ENCODE results near the gene PRRT1.
"Not testable (repeated sequence)": the region's sequence is repeated elsewhere in the genome, so short reads cannot be mapped to it uniquely, and the experiment has no call there.

Gene PRRT1

DNA sequence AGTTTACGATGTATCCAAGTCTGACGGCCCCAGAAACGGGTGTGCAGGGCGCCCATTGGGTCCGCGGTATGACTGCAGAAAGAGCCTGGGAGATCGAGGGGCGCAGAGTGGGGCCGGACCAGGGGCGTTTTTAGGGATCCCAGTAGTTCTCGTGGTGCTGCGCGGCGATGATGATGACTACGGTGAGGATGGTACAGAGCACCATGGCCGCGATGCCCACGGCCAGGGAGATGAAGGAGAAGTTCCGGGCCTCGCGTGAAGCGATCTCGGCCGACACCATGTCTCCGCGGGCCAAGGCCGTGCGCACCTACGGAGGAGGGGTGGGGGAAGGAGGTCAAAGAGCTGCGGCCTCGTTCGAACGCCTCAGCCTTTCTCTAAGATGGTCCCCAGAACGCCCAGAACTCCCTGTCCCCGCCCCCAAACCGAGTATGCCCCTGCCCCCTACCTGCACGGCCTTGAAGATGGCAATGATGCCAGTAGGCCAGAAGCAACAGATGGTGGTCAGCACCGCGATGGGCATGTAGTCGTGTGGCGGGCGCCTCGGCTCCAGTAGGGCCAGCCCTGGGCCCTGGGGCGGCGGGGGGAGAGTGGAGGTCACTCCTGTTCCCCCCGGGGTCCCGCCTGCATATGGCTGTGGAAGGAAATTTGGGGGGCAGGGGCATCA, 2.5 kb downstream of the PRRT1 start:
- DNase-seq: no peak

DNA sequence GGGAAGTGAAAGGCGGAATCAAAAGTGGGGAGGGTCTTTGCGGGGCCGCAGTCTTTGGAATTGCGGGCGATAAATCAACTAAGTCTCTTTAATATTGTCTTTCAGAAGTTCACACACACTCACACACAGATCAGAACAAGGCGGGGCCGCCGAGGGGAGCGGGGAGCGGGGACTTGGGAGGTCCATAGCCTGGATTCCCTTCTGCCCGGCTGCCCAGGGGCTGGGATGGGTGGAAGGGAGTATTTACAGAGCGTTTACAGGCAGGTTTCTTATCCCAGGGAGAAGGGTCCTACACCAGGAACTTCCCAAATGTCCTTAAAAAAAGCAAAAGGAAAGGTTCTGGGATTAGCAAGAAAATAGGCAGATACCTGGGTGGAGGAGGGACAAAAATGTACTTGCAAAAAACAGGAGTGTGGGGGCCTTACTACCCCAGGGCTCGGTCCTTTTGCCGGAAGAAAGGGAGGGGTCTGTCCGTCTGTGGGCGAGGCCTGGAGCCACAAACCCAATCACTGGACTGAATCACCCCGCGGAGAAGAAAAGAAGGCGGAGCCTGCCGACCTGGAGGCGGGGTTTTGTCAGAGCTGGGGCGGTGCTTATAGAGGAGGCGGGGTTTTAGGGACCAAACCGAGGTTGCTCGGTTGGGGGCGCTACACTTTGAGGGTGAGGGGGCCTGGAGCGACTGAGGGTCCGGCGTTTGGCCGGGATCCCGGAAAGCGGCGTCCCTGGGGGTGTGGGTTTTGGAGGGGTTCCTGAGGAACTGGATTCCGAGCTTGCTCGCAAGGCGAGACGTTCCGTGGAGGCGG, 3.2 kb downstream of the PRRT1 start:
- DNase-seq: peak; percentile 88

DNA sequence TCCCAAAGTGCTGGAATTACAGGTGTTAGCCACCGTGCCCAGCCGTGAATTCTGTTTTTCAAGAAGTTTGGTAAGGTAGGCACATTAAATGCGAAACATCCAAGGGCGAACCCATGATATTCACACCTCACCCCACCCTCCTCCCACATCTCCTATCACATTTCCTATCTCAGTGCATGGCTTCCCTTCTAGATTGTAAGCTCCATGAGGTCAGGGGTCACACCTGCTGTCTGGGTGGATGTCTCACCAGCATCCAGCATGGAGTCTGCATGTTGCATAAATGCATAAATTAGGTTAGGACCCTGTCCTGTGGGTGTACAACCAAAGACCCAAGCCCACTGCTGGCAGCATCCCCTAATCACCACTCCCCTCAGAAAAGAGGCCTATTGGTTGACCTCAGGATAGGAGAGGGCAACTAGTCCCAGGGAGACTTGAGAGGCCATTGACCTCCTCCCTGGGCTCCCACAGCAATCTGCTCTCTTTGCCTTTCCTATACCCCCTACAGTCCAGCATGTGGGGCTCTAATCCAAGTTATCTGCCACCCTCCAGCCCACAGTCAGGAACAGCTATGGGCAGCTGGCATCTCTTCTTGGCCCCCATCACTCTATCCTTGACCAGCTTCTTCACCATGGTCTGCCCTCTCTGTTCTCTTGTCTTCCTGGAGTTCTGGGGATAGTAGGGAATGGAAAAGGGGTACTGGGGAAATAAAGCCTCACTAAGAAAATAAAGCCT, 4.2 kb downstream of the PRRT1 start:
- no peak for DNase-seq

DNA sequence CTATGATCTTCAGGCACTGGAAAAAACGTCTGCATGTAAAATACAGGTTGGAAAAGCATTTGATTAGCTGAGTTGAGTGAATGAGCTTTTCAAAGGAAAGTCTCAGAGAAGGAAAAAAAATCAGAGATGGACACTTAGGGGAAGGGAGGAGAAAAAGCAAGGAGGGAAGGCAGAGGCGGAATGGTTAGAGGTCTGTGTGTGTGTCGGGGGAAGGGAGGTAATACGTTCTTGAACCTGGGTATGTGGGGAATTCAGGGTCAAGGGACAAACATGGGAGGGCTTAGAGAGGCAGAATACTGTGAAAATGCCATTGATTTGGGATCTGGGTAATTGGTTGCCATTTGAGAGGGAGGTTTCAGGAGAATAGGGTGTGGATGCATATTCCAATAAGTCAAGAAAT, 5.1 kb downstream of the PRRT1 start:
- DNase-seq: no peak

DNA sequence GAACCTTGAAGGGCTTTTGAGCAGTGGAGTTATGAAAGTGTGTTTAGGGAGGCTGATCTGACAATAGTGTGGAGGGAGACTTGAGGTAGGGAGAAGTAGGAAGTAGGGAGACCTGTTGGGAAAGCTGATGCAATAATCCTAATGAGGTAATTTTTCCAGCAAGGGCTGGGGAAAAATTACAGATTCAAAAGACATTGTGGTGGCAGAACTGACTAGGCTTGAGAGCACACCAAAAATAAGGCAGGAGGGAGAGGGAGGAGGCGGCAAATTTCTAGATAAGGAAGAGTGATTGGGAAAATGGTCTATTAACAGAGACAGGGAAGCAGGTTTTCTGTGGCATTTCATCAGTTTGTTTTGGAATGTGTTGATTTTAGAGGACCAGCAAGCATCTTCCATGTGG, 5.5 kb downstream of the PRRT1 start:
- no peak for DNase-seq

DNA sequence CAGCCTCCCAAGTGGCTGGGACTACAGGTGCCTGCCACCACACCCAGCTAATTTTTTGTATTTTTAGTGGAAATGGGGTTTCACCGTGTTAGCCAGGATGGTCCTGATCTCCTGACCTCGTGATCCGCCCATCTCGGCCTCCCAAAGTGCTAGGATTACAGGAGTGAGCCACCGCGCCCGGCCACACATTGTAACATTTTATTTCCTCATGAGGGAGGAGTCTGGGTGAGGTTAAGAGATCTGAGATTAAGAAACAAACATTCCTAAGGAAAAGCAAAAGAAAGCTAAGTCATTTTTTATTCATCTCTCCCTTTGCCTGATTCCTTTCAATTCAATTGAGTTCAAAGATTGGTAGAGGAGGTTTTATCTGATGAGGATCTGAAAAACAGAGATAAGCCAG, 7.5 kb downstream of the PRRT1 start:
- not testable (repeated sequence) for DNase-seq

DNA sequence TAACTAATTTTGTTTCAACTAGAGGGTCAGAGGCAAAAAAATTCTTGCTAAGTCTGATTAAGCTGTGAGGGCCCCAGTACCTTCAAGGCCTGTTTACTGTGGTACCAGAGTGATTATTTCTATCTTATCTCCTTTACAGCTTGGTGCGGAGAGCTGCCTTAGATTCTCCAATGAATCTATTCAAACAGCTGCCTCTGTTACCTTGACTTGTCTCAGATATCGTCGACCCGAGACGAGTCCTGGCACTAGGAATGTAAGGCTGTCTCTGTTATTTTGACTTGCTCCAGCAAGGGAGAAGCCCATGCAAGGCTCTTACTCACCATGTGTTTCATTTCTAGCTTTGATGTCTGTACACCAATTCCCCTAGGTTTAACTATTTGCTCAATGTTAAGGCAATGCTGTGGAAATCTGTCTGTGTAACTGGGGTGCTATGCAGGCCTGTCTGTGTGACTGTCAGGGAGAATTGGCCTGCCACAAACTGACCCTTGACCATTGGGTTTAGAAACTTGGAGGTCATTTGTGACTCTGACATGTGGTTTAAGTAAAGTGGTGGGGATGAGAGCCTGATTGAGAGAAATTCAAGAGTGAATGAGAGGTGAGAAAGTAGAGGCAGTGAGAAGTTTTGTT, 11.2 kb downstream of the PRRT1 start:
- DNase-seq: no peak

DNA sequence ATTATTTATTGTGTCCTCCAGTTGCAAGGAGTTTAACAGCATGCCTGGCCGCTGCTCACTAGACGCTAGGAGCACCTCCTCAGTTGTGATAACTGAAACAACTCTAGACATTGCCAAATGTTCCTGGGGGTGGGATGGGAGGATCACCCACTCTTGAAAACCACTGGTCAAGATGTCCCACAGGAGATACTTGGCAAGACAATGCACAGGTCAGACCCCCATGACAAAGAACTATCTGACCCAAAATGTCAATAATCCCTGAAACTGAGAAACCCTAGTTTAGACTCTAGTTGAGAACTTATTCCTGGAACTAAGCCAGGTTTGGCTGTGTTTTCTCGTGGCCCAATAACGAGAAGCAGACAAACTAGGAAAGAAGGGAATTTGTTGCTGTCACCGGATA, 12.1 kb downstream of the PRRT1 start:
- DNase-seq: no peak

DNA sequence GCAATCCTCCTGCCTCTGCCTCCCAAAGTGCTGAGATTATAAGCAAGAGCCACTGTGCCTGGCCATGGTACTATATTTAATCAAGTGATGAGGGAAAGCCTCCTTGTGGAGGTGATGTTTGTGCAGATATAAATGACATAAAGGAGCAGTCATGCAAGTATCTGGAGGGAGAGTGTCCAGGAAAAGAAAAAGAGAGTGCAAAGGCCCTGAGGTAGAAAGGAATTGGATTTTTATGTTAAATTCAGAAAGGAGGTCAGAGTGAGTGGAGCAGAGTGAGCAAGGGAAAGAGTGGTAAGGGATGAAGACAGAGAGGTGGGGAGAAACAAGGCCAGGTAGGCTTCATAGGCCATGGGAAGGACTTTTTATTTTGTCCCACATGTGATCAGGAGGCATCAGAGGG, 14.3 kb downstream of the PRRT1 start:
- DNase-seq: no peak

DNA sequence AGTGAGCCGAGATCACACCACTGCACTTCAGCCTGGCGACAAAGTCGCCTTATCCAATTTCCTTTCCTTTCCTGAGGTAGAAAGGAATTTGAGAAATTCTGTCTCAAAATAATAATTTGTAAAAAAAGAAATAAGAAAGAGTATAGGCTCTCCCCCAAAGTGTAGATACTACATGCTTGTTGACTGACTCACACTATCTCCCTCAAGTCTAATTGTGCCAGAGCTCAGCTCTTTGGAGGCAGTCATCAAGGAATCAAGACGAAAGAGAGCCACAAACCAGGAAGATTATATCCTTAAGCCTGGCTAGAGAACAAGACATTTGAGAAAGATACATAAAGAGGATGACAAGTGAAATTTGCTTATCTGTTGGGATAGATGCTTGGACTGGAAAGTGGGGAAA, 18.0 kb downstream of the PRRT1 start:
- DNase-seq: no peak

DNA sequence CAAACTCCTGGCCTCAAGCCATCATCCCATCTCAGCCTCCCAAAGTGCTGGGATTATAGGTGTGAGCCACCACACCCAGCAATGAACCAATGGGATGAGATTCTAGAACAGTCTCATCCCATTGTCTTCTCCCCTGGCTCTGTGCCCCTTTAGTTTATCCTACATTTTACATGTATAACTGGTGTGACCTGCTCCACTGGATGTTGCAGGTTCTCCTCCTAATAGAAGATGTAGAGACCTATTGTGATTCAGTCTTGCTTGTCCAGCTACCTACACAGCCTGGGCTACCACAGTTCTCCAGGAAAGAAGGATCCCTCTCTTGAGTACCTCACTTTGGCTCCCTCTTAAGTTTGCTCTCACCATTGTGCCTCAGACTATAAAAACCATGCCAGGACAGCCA, 19.6 kb downstream of the PRRT1 start:
- no peak for DNase-seq

DNA sequence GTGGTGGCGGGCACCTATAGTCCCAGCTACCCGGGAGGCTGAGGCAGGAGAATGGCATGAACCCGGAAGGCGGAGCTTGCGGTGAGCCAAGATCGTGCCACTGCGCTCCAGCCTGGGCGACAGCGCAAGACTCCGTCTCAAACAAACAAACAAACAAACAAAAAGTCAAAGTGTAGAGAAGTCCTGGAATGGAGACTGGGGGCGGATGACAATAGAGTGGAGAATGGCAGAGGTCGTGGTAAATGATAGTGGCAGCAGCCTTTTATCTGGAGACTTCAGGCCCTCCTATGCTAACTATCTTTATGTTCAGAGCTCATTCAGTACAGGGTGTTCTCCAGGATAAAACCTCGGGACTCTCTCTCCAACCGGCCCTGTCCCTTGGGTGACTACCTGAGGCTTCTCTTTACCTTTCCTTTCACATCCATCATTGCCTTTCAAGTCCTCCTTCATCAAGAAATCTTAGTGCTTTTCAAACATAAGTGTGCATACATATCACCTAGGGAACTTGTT, 20.2 kb downstream of the PRRT1 start:
- DNase-seq: no peak

DNA sequence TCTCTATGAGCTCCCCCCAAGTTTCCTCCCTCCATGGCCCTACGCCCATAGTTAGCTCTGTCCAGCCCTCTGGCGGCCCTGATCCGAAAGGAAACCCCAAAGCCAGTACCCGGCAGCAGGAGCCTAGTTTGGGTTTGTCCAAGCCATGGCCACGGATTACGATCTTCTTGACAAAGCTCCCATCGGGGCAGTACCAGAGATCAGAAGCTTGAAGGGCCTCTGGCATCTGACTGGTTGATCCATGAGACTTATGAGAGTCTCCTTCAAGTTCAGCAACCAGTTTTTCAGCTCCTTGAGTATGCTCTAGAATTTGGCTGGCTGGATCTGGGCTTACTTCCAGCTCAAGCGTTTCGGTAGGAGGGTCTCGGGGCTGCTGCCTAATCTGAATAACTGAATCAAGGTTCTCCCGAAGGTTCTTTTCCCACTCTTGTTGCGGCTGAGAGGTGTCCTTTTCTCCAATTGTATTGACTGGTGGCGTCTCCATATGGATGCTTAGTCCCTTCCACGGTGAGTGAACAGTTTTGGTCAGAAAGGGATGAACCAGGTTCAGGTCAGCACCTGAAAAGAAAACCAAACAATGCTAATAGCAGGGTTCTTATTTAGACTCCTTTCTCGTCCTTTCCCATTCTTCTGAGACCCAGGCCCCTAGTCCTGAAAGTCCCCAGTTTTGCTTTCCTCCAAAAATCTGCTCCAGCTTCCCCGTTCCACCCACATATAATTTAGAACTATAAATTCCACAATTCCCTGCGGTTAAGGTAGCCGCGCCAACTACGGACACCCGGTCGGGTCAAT, 22.2 kb downstream of the PRRT1 start:
- DNase-seq: no peak

DNA sequence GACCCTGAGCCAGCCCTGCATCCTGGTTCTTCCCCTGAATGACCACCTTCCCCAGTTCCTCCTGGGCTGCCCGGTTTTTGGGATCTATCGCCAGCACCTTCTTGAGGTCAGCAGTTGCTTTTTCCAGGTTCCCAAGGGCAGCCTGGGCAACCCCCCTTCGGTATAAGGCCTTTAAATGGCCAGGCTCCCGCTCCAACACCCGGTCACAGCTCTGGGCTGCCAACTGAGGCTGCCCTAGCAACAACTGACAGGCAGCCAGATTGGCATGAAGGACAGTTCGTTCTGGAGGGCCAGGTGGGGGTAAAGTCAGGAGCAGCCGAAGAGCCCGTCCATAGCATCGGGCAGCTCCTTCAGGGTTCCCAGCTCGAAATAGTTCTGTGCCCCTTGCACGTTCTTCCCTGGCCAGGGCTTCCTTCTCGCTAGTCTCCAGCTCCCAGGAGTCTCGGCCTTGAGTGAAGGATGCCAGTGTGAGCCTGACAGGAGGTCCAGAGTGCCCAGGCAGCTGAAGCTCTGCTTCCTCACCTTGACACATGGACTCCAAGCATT, 22.9 kb downstream of the PRRT1 start:
- DNase-seq: no peak

DNA sequence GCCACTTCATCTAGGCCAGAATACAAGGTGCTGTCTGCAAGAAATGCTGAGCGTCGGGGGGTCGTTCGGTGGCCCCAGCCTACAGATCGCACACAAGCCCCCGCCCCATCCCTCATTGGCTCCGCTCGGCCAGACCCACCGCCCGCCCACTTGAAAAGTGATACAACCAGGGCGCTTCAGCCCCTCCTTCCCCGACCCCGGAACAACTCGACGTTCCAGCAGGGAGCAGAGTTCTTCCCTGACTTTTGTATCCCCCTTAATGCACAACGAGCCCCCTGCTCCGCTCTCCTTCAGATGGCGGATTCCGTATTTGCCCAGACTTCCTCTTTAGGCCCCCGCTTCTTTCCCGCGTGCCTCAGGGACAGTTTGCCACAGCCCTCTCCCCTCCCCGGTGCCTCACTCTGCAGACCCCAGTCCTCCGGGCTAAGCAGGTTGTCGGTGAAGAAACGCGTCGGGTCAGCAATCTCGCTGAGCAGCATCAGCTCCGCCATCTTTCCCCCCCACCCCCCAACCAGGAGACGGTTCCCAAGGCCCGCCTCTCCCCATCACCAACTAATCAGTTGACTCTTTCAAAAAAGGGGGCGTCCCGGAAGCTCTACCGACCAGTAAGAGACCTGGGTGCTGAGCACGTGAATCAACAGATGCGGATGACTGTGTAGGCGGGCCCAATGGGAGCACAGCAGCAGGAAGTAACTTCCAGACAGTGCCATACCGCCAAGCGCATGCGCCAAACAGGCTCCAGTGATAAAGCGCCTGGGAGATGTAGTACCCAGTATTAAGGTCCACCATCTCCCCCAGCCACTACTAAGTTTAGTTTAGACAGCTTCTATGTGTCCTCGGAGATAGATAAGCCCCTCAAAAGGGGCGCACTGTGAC, 23.8 kb downstream of the PRRT1 start, which contains the start of gene ATF6B:
Gene ATF6B, minus strand, starts transcription at position 530 of the 876 bp plus-strand sequence. Its CDS starts 39 bp downstream, at position 491.
- peak; percentile 98 for DNase-seq

DNA sequence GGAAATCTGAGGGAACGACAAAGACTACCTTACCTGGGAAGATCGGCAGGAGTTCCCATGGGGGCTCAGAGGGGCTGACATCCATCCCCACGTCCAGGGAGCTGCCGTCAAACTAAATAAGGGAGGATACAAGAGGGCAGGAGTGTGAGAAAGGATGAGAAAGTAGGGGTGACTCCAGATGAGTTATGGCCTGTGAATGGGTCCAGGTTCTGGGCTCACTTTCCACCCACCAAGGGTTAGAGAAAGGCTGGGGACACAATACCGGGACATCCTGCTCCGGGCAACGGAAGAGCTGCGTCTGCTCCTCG, 24.4 kb downstream of the PRRT1 start:
- DNase-seq: no peak

DNA sequence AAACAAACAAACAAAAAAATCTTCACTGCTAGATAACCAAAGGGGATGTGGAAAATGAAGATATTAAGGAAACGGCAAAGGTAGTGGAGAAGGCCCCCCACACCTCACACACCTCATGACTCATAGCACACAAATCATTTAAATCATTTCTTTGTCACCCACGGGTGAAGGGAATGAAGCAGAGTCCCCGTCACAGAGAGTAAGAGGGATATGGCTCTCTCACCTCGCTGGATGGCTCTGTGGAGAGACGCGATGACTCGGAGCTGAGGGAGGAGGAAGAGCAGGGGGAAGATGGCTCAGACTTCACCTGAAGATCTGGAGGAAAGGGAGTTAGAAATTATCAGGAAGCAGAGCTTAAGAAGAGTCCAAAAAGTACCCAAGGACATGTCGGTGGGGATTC, 24.9 kb downstream of the PRRT1 start:
- no peak for DNase-seq

DNA sequence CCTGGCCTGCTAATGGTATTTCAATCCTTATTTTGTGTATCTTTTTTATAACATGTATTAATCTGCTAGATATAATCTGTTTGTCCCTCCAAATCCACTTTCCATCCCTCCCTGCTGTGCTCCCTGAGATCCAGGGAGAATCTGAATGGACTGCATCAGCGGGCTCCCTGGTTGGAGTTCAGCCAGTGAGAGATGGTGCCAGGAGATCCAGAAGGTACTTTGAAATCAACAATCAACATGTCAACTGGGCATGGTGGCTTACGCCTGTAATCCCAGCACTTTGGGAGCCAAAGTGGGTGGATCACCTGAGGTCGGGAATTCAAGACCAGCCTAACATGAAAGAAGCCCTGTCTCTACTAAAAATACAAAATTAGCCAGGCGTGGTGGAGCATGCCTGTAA, 28.1 kb downstream of the PRRT1 start:
- no peak for DNase-seq

DNA sequence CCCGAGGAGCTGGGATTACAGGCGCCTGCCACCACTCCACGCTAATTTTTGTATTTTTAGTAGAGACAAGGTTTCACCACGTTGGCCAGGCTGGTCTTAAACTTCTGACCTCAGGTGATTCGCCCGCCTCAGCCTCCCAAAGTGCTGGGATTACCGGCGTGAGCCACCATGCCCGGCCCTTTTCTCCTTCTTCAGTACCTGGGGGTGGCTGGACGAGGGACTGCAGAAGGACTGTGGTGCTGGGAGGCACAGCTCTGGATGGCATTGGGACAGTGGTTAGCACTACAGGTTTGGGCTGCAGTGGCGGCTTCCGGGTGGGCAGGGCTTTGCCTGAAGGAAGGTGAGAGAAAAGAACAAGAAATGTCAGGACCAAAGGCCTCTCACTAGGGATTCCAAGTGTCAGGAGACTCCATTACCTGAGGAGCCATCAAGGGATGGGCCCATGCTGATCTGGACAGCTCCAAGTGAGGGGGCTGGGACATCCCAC, 31.1 kb downstream of the PRRT1 start:
- DNase-seq: no peak

DNA sequence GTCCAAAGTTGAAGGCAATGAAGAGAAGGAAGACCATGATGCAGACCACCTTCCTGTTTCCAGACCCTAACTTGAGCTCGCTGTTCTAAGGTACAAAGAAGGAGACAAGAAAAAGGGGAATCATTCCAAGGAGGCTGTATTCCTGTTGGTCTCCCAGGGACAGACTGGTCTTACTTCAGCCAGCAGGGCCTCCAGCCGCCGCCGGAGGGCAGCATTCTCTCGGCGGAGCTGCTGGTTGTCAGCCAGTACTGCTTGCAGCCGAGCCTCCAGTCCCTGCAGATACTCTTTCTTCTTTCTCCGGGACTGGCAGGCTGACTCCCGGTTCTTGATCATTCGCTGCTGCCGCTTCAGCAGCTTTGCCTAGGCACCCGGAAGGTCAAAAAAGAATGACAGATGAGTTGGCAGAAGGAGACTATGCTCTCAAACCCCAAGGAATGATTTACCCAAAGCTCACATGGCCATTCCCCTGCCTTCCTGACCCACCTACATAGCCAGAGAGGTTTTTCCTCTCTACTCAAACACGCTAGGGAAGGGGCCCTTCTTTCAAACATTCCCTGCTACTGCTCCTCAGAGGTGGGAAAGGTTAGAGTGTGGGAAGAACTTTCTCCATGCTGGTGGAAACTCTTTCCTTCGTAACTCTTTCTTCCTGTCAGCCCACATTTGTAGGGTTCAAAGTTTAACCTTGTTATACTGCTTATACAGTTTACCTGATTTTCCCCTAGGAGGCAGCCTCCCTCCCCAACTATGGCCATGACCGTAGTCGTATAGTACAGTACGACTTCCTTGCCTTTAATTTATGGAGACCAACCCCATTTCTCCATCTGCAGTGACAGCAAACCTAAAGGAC, 32.7 kb downstream of the PRRT1 start:
- peak; percentile 80 for DNase-seq

All from activated CD4-positive, alpha-beta T cell treated with anti-CD3 and anti-CD28 coated beads for 48 hours (primary cell).